ENCODE data around the gene ZNF219.

ZNF219 gene

GRCh38 chr14:21063479-21063878 is 35.0 kb downstream of the ZNF219 start:
- DNase-seq: no peak

- no peak for DNase-seq
These were observed 37.1 kb downstream of the ZNF219 start for GRCh38 chr14:21061347-21061668.

- no peak for DNase-seq
These were observed 37.7 kb downstream of the ZNF219 start for GRCh38 chr14:21060614-21061346.

- no peak for DNase-seq
These were observed 38.4 kb downstream of the ZNF219 start for GRCh38 chr14:21059842-21060613.

GRCh38 chr14:21058903-21059302 is 39.6 kb downstream of the ZNF219 start:
- no peak for DNase-seq

- no peak for DNase-seq
These were observed 40.4 kb downstream of the ZNF219 start, which contains the start of gene RNASE8 for GRCh38 chr14:21057803-21058675. Gene RNASE8, plus strand, starts transcription at chr14:21057822. Its CDS starts 71 bp downstream, at chr14:21057893.

GRCh38 chr14:21056520-21057163 is 41.8 kb downstream of the ZNF219 start:
- DNase-seq: no peak

GRCh38 chr14:21055432-21056117 is 42.9 kb downstream of the ZNF219 start:
- DNase-seq: no peak

GRCh38 chr14:21054768-21055145 is 43.7 kb downstream of the ZNF219 start:
- no peak for DNase-seq

- DNase-seq: no peak
These were observed 44.2 kb downstream of the ZNF219 start for GRCh38 chr14:21054123-21054767.

- no peak for DNase-seq
These were observed 45.0 kb downstream of the ZNF219 start for GRCh38 chr14:21053184-21054122.

GRCh38 chr14:21050597-21050996 is 47.9 kb downstream of the ZNF219 start:
- no peak for DNase-seq

- no peak for DNase-seq
These were observed 49.2 kb downstream of the ZNF219 start for GRCh38 chr14:21049271-21049673.

- no peak for DNase-seq
These were observed 49.8 kb downstream of the ZNF219 start for GRCh38 chr14:21048638-21049037.

- no peak for DNase-seq
These were observed 51.1 kb downstream of the ZNF219 start for GRCh38 chr14:21047378-21047781.

GRCh38 chr14:21043974-21044618 is 54.4 kb downstream of the ZNF219 start:
- no peak for DNase-seq

- DNase-seq: no peak
These were observed 55.0 kb downstream of the ZNF219 start for GRCh38 chr14:21043387-21043973.

- DNase-seq: no peak
These were observed 55.5 kb downstream of the ZNF219 start for GRCh38 chr14:21042918-21043317.

GRCh38 chr14:21041676-21042433 is 56.6 kb downstream of the ZNF219 start, which contains the start of gene RNASE7:
Gene RNASE7, plus strand, starts transcription at chr14:21042362. Its CDS starts 631 bp downstream, at chr14:21042993.
- no peak for DNase-seq
